HEK293 (cell line): ENCODE data around the gene F2.

Source experiments
- CTCF ChIA-PET: fragments of 350-600 bp; formaldehyde crosslinking; extraction: SDS; loops from one replicate; lab custom pipeline; 2021; ENCODE audit warnings: antibody characterized with exemption; lab: Yijun Ruan, JAX
- POLR2A ChIA-PET: fragments of 300-600 bp; formaldehyde crosslinking; extraction: SDS; loops from one replicate; lab custom pipeline; 2020; ENCODE audit warnings: antibody characterized with exemption, inconsistent platforms; lab: Yijun Ruan, JAX
- H3K27ac ChIP-seq: fragments of 200-500 bp; sonication (Bioruptor generic); 2 replicates; pipeline ENCODE4 v1.5.1; 2014; ENCODE audit warnings: low read depth, low read length, control low read depth, inconsistent platforms; ENCODE audit errors: extremely low read depth
- H3K36me3 ChIP-seq, 2 experiments: fragments of 200-500 bp in 1 of 2; sonication (Bioruptor generic) in 1 of 2; 1 replicate in 1 of 2; 2 replicates in 1 of 2; pipeline ENCODE4 v1.5.1; 2014 to 2017; ENCODE audit warnings: inconsistent platforms in 2 of 2, low read length in 2 of 2; ENCODE audit not compliant: control insufficient read depth in 2 of 2, insufficient read depth in 1 of 2
- H3K4me1 ChIP-seq: fragments of 200-500 bp; sonication (Bioruptor generic); 2 replicates; pipeline ENCODE4 v1.5.1; 2014; ENCODE audit warnings: mild to moderate bottlenecking, low read length, inconsistent platforms; ENCODE audit not compliant: control insufficient read depth, insufficient read depth
- H3K4me3 ChIP-seq: 2 replicates; pipeline ENCODE4 v1.5.1; 2011; ENCODE audit warnings: low read depth, mild to moderate bottlenecking, control low read depth, low read length, moderate library complexity
- H3K9me3 ChIP-seq: fragments of 200-500 bp; sonication (Bioruptor generic); 2 replicates; pipeline ENCODE4 v1.5.1; 2014; ENCODE audit warnings: low read depth, low read length, inconsistent platforms; ENCODE audit not compliant: control insufficient read depth, insufficient read depth
- HOXD13 ChIP-seq: sonication (generic); formaldehyde crosslinking; IDR thresholded peaks from 2 replicates; pipeline ENCODE4 v1.8.0; 2022; ENCODE audit warnings: missing genetic modification reagents, borderline replicate concordance
- REPIN1 ChIP-seq: fragments of 450-650 bp; formaldehyde crosslinking; IDR thresholded peaks from 2 replicates; pipeline ENCODE4 v1.5.1; 2017; ENCODE audit warnings: missing biosample characterization, missing genetic modification characterization, low read depth
- WT1 ChIP-seq: fragments of 450-650 bp; formaldehyde crosslinking; IDR thresholded peaks from 2 replicates; pipeline ENCODE4 v1.5.1; 2016; ENCODE audit warnings: missing biosample characterization, missing genetic modification characterization
- ZBTB8A ChIP-seq: fragments of 450-650 bp; formaldehyde crosslinking; IDR thresholded peaks from 2 replicates; pipeline ENCODE4 v1.5.1; 2016; ENCODE audit warnings: missing biosample characterization, missing genetic modification characterization
- ZFP41 ChIP-seq: fragments of 450-650 bp; formaldehyde crosslinking; IDR thresholded peaks from 2 replicates; pipeline ENCODE4 v1.5.1; 2016; ENCODE audit warnings: missing biosample characterization, missing genetic modification characterization, borderline replicate concordance
- ZNF114 ChIP-seq: fragments of 450-650 bp; formaldehyde crosslinking; IDR thresholded peaks from 2 replicates; pipeline ENCODE4 v1.5.0; 2017; ENCODE audit warnings: missing biosample characterization, missing genetic modification characterization
- ZNF133 ChIP-seq: fragments of 450-650 bp; formaldehyde crosslinking; IDR thresholded peaks from 2 replicates; pipeline ENCODE4 v1.5.1; 2016; ENCODE audit warnings: missing biosample characterization, missing genetic modification characterization
- ZNF146 ChIP-seq: fragments of 450-650 bp; formaldehyde crosslinking; IDR thresholded peaks from 2 replicates; pipeline ENCODE4 v1.5.1; 2016; ENCODE audit warnings: missing biosample characterization, missing genetic modification characterization
- ZNF16 ChIP-seq: fragments of 450-650 bp; formaldehyde crosslinking; IDR thresholded peaks from 2 replicates; pipeline ENCODE4 v1.5.1; 2016; ENCODE audit warnings: low read depth, missing biosample characterization, missing genetic modification characterization
- ZNF335 ChIP-seq: fragments of 450-650 bp; formaldehyde crosslinking; conservative IDR thresholded peaks from 2 replicates; pipeline ENCODE4 v1.5.1; 2016; ENCODE audit warnings: missing biosample characterization, missing genetic modification characterization
- ZNF423 ChIP-seq: fragments of 450-650 bp; formaldehyde crosslinking; IDR thresholded peaks from 2 replicates; pipeline ENCODE4 v1.5.1; 2016; ENCODE audit warnings: missing biosample characterization, missing genetic modification characterization
- ZNF560 ChIP-seq: fragments of 450-650 bp; formaldehyde crosslinking; IDR thresholded peaks from 2 replicates; pipeline ENCODE4 v1.5.1; 2017; ENCODE audit warnings: missing biosample characterization, missing genetic modification characterization, borderline replicate concordance
- ZNF571 ChIP-seq: fragments of 450-650 bp; formaldehyde crosslinking; IDR thresholded peaks from 2 replicates; pipeline ENCODE4 v1.5.0; 2017; ENCODE audit warnings: missing biosample characterization, missing genetic modification characterization
- ZNF629 ChIP-seq: fragments of 450-650 bp; formaldehyde crosslinking; IDR thresholded peaks from 2 replicates; pipeline ENCODE4 v1.5.1; 2017; ENCODE audit warnings: missing biosample characterization, missing genetic modification characterization
- ZNF660 ChIP-seq: fragments of 450-650 bp; IDR thresholded peaks from 2 replicates; pipeline ENCODE4 v1.5.1; 2018; ENCODE audit warnings: missing biosample characterization, mild to moderate bottlenecking, missing genetic modification characterization
- ZNF837 ChIP-seq: fragments of 450-650 bp; formaldehyde crosslinking; IDR thresholded peaks from 2 replicates; pipeline ENCODE4 v1.5.1; 2016; ENCODE audit warnings: missing biosample characterization, missing genetic modification characterization
- TF ChIP-seq, protein P1 (sequence below): sonication (generic); formaldehyde crosslinking; IDR thresholded peaks from 2 replicates; pipeline ENCODE4 v1.8.1; 2022; ENCODE audit warnings: mild to moderate bottlenecking, moderate library complexity, missing genetic modification reagents
- TF ChIP-seq, protein P2 (sequence below): fragments of 450-650 bp; formaldehyde crosslinking; IDR thresholded peaks from 2 replicates; pipeline ENCODE4 v1.5.1; 2016; ENCODE audit warnings: missing biosample characterization, missing genetic modification characterization
- TF ChIP-seq, protein P3 (sequence below): fragments of 450-650 bp; formaldehyde crosslinking; IDR thresholded peaks from 2 replicates; pipeline ENCODE4 v1.5.1; 2016; ENCODE audit warnings: missing biosample characterization, missing genetic modification characterization
- TF ChIP-seq, protein P4 (sequence below): fragments of 450-650 bp; formaldehyde crosslinking; IDR thresholded peaks from 2 replicates; pipeline ENCODE4 v1.5.1; 2016; ENCODE audit warnings: missing biosample characterization, missing genetic modification characterization

The F2 gene

DNA sequence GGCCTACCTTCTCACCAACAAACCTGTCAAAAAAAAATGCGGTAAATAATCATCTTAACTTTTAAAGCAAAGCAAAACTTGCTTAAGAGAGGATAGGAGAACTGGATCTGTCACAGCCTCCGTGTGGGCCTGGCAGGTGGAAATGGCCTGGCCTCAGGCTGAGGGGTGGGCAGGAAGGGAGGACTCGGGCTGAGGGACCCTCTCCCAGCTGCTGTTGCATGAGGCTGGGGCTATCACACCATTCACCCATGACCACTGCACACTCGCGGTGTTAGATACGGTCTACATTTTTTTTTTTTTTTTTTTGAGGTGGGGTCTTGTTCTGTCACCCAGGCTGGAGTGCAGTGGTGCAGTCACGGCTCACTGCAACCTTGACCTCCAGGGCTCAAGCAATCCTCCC, 43.1 kb upstream of the F2 start:
- CTCF ChIA-PET: interaction anchor here (0.7 kb wide), 1 partner anchor 611 kb away, joined by 6 read pairs; no protein-coding TSS in a partner anchor
- no peak for TF ChIP-seq ZNF571 (tag by site-specific recombination)
- no peak for TF ChIP-seq ZNF114 (tag by site-specific recombination)
- TF ChIP-seq, protein P1, sequence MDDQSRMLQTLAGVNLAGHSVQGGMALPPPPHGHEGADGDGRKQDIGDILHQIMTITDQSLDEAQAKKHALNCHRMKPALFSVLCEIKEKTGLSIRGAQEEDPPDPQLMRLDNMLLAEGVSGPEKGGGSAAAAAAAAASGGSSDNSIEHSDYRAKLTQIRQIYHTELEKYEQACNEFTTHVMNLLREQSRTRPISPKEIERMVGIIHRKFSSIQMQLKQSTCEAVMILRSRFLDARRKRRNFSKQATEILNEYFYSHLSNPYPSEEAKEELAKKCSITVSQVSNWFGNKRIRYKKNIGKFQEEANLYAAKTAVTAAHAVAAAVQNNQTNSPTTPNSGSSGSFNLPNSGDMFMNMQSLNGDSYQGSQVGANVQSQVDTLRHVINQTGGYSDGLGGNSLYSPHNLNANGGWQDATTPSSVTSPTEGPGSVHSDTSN: no peak
- TF ChIP-seq ZNF335 (tag by site-specific recombination): no peak
- TF ChIP-seq ZNF629 (tag by site-specific recombination): no peak
- TF ChIP-seq ZNF660 (tag by site-specific recombination): no peak
- TF ChIP-seq, protein P2, sequence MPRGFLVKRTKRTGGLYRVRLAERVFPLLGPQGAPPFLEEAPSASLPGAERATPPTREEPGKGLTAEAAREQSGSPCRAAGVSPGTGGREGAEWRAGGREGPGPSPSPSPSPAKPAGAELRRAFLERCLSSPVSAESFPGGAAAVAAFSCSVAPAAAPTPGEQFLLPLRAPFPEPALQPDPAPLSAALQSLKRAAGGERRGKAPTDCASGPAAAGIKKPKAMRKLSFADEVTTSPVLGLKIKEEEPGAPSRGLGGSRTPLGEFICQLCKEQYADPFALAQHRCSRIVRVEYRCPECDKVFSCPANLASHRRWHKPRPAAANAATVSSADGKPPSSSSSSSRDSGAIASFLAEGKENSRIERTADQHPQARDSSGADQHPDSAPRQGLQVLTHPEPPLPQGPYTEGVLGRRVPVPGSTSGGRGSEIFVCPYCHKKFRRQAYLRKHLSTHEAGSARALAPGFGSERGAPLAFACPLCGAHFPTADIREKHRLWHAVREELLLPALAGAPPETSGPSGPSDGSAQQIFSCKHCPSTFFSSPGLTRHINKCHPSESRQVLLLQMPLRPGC (tag by site-specific recombination): no peak
- TF ChIP-seq ZNF423: no peak
- no peak for TF ChIP-seq ZNF16
- TF ChIP-seq ZNF560 (tag by site-specific recombination): no peak
- no peak for TF ChIP-seq WT1 (tag by site-specific recombination)
- TF ChIP-seq ZFP41 (tag by site-specific recombination): no peak
- no peak for TF ChIP-seq ZNF837 (tag by site-specific recombination)
- no peak for TF ChIP-seq ZNF133 (tag by site-specific recombination)
- TF ChIP-seq ZBTB8A (tag by site-specific recombination): no peak
- TF ChIP-seq, protein P3, sequence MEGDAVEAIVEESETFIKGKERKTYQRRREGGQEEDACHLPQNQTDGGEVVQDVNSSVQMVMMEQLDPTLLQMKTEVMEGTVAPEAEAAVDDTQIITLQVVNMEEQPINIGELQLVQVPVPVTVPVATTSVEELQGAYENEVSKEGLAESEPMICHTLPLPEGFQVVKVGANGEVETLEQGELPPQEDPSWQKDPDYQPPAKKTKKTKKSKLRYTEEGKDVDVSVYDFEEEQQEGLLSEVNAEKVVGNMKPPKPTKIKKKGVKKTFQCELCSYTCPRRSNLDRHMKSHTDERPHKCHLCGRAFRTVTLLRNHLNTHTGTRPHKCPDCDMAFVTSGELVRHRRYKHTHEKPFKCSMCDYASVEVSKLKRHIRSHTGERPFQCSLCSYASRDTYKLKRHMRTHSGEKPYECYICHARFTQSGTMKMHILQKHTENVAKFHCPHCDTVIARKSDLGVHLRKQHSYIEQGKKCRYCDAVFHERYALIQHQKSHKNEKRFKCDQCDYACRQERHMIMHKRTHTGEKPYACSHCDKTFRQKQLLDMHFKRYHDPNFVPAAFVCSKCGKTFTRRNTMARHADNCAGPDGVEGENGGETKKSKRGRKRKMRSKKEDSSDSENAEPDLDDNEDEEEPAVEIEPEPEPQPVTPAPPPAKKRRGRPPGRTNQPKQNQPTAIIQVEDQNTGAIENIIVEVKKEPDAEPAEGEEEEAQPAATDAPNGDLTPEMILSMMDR (tag by site-specific recombination): no peak
- no peak for TF ChIP-seq ZNF146
- TF ChIP-seq HOXD13: no peak
- TF ChIP-seq, protein P4, sequence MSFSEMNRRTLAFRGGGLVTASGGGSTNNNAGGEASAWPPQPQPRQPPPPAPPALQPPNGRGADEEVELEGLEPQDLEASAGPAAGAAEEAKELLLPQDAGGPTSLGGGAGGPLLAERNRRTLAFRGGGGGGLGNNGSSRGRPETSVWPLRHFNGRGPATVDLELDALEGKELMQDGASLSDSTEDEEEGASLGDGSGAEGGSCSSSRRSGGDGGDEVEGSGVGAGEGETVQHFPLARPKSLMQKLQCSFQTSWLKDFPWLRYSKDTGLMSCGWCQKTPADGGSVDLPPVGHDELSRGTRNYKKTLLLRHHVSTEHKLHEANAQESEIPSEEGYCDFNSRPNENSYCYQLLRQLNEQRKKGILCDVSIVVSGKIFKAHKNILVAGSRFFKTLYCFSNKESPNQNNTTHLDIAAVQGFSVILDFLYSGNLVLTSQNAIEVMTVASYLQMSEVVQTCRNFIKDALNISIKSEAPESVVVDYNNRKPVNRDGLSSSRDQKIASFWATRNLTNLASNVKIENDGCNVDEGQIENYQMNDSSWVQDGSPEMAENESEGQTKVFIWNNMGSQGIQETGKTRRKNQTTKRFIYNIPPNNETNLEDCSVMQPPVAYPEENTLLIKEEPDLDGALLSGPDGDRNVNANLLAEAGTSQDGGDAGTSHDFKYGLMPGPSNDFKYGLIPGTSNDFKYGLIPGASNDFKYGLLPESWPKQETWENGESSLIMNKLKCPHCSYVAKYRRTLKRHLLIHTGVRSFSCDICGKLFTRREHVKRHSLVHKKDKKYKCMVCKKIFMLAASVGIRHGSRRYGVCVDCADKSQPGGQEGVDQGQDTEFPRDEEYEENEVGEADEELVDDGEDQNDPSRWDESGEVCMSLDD: no peak
- no peak for TF ChIP-seq REPIN1
- TF ChIP-seq, all 188 proteins: peak for 0
- POLR2A ChIA-PET: interaction anchor here (0.7 to 1.2 kb wide), 2 partner anchors 24 to 59 kb away, joined by 4 to 5 read pairs; partner anchors contain the start of genes ARHGAP1, ATG13 and ZNF408
- no peaks in the 10 kb centered on the region for H3K9me3 ChIP-seq
- no peaks in the 10 kb centered on the region for H3K4me1 ChIP-seq
- H3K4me3 ChIP-seq: no peak overlapping the region
- peaks cover 0 to 66% of the 10 kb centered on the region in 2 experiments; a peak in 1 of 3 replicates for H3K36me3 ChIP-seq
- H3K27ac ChIP-seq: no peak overlapping the region
